ENCODE data around the gene KLK13.
A peak's percentile ranks its signal among the peaks of the same experiment; 100 is the strongest.

KLK13 gene, protein sequence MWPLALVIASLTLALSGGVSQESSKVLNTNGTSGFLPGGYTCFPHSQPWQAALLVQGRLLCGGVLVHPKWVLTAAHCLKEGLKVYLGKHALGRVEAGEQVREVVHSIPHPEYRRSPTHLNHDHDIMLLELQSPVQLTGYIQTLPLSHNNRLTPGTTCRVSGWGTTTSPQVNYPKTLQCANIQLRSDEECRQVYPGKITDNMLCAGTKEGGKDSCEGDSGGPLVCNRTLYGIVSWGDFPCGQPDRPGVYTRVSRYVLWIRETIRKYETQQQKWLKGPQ

DNA sequence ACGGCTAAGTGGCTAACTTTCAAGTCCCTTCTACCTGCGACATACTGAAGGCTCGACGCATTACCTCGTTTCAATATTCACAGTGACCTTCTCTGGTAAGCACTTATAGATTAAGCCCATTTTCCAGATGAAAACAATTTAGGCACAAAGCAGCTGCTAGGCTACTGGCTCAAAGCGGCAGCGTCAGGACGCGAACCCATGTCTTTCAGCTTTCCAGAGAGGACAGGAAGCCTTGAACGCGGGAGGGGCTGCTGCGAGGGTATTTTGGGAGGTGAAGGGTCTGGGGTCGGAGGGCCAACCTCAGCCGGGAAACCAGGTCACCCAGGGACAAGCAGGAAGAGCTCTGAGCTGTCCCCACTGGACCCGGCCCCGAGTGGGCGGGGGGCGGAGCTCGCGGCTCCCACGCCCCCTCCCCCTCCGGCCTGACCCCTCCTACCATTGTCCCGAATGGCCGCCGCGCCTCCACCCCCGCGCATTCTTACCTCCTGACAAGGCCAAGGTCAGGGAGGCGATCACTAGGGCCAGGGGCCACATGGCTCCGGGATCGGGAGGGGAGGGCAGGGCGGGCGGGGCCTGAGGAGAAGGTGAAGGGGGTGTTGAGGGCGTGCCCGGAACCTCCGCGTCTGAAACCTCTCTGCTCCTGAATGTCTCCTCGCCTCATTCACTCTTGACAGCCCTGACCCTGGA lies at the start of gene KLK13:
TSS of gene KLK13 (minus strand) at position 559 of the 687 bp plus-strand sequence. CDS start at position 534, 25 bp downstream.
- peak; percentile 20 for DNase-seq

DNA sequence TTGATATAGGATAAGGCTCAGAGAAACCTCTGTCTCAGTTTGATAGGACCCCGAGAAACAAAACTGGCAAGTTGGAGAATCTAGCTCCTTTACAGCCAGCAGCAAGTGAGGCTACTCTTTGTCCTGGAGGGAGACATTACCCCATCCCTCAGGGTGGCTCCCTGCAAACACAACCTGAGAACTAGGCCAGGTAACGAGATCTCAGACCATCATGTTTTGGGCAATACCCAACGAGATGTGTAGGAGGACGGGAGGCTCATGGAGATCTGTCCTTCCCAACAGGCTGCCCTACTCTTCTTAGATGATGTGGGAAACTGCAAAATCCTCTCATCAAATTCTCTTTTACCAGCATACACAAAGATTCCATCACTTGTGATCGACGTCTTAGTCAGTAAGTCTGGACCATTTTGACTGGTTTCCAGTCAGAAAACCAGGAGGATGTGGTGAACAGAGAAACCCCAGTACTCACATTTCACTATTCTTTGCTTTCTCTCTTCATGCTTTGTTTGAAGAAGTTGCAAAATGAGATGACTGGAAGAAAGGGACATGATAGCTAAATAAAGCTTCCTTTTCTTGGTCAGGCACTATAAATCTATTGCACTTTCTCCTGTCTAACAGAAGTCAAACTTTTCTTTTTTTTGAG lies 49.3 kb upstream of the KLK13 start:
- no peak for DNase-seq

DNA sequence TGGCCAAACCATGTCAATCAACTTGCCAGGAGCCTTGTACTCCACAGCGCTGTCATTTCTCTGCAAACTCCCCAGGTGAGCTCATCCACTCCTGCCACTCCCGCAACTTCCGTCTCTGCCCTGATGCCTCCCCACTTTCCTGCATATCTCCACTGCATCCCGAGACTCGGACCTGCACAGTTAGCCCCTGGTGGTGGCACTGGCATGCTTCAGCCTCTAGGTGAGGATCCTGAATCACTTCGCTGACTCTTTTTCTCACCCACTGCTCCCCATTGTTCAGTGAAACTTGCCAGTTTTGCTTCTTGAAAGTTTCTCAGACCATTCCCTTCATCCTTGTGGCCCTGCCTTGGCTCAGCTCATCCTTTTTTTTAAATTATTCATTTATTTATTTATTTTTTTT lies 46.7 kb upstream of the KLK13 start:
- DNase-seq = no peak

DNA sequence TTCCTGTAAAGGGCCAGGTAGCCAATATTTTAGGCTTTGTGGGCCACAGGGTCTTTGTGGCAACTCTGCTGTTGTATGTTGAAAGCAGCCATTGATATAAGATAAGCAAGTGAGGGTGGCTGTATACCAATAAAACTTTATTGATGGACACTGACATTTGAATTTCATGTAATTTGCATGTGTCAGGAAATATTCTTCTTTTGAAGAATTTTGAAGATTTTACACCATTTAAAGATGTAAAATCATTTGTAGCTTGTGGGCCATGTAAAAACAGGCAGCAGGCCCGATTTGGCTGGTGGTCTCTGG lies 45.7 kb upstream of the KLK13 start:
- DNase-seq = no peak

DNA sequence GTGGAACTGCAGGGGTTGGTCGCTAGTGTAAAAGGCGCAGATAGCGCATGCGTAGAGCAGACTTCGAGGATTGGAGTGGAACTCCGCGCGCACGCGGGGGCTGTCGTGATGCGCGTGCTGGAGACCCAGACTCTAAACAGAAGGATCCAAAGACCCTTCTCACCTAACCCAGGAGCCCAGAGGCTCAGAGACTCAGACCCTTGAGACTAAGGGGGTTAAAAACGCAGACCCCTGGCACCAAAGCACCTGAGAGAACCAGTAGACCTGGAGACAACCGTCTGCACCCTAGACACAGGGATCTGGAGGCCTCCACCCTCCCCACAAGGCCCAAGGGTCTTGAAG lies 43.9 kb upstream of the KLK13 start:
- no peak for DNase-seq

DNA sequence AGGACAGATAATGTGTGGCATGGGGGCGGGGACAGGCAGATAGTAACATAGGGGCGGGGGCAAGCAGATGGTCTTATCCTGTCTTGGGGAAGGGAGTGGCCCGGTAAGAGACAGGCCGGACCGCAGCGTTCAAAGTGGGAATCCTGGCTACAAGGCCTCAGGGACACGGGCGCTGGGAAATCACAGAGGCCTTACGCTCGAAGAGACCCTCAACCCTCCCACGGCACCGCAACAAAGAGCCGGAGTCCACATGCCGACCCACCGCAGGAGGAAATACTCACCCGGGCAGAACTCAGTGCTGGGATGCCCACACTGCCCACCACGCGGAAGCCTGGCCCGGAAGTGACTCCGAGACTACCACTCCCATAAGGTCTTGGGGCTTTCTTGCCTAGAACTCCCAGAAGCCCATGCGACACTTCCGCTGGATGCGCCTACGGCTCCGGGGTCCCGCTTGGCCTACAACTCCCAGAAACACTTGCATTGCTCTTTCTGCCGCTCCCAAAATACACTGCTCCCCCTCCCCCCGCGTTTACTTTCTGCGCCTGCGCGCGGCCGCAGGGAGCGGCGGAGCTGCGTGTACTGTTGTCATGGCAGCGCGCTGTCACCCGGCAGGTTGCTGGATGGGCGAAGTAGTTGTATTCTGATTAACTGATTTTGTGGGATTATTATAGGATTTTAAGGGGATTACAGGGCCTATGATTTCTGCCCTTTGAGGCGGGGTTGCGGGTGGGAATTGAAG lies 43.3 kb upstream of the KLK13 start, which contains the start of gene CTU1:
TSS of gene CTU1 (minus strand) at position 344 of the 739 bp plus-strand sequence. CDS start 3,840 bp downstream, outside the sequence.
- DNase-seq = peak; percentile 99

DNA sequence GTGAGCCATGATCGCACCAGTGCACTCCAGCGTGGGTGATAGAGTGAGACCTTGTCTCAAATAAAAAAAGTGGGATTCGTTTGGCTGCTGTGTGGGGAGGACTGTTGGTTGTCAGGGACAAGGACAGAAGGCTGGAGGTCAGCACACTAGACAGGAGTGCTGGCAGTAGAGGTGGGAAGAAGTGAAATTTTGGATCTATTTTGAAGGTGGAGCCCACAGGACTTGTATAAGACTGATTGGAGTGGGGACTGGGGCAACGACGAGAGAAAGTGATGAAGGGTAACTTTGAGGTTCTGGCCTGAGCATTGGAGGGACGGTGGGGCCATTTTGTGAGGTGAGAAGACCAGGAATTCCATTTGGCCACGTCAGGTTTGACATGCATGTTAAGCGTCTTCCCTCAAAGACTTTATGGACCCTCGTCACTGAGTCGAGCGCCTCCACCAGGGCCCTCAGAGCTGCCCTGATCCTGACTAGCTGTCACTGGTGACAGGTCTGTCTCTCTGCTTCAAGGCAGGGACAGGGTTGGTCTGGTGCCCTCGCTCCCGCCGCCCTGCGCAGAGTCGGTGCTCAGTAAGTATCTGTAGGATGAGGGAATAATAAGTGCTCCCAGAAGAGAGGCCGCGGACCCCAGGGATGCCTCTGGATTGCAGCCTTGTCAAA lies 42.6 kb upstream of the KLK13 start:
- no peak for DNase-seq

DNA sequence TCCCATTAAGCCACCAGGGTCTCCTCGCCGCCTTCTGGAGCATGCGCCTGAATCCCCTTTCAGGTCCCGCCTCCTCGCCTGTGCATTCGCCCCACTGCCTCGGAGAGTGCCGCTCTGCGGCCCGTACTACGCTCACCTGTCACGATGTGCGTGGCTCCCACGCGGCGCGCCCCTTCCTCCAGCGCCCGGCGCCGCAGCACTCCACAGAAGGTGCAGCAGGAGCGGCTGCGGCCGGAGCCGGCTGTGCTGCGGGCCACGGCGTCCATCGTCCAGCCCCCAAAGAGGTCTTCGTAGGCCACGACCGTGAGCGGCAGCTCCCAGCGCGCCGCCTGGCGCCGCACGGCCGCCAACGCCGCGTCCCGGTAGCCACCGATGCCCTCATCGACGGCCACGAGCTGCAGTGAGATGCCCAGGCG lies 39.0 kb upstream of the KLK13 start:
- no peak for DNase-seq

DNA sequence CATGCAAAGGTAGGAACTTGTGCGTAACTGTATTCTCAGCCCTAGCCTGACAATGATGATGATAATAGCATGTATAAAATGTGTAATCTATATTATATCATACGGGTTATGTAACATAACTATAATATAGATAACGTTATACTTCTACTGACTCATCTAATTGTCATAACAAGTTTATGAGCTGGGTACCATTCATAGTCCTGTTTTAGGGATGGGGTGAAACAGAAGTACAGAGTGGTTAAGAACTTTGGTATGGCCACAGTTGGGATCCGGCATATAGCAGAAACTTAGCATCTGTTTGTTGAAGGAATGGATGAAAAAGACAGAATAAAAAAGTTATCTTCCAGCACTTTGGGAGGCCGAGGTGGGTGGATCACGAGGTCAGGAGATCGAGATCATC lies 38.1 kb upstream of the KLK13 start:
- DNase-seq = no peak

DNA sequence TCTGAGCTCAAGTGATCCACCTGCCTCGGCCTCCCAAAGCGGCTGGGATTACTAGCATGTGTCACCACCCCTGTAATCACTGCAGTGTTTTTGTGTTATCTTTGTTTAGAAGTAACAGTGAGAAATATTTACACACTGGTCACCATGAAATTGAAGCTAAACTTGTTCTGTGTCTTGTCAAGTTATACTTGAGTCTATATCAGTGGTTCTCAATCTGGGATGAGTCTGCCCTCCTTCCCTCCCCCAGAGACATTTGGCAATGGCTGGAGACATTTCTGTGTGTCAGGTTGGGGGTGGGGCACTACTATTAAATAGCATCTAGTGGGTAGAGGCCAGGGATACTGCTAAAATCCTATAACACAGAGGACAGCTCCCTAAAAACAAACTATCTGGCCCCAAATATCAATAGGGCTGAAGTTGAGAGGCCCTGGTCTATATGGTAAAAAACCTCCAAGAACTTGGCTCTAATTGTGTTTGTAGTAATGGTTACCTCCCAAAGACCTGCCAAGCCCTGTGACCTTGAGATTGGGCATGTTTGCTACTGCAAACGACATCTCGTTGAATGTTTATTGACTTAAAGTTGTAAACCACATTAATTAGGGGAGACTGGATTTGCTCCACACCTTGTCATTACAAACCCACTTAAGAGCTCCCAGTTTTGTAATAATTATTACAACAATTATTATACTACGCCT lies 36.4 kb upstream of the KLK13 start:
- DNase-seq = no peak

DNA sequence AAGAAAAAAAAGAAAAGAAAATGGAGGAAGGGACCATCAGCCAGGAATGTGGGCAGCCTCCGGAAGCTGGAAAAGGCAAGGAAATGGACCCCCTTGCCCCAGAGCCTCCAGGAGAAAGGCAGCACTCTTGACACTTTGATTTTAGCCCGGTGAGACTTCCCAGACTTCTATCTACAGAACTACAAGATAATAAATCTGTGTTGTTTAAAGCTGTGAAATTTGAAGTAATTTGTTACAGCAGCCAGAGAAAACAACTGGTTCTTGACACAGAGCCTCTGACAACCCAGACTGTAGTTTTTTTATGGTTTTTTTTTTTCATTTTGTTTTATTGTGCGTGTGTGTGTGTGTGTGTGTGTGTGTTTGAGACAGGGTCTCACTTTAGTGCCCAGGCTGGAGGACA lies 35.7 kb upstream of the KLK13 start:
- no peak for DNase-seq

DNA sequence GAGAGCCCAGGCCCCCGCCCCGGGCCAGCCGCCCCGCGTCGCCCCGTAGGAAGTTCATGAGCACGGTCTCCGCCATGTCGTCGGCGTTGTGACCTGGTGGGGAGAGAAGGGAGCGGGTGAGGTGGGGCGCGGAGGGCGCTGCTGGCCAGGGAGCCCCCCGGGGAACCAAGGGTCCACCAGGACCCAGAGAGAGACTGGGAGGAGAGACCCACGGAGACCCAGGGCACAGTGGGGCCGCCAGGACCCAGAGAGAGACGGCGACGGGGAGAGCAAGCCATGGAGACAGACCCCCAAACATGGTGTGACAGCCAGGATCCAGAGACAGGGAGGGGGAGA lies 34.1 kb upstream of the KLK13 start:
- DNase-seq = no peak

DNA sequence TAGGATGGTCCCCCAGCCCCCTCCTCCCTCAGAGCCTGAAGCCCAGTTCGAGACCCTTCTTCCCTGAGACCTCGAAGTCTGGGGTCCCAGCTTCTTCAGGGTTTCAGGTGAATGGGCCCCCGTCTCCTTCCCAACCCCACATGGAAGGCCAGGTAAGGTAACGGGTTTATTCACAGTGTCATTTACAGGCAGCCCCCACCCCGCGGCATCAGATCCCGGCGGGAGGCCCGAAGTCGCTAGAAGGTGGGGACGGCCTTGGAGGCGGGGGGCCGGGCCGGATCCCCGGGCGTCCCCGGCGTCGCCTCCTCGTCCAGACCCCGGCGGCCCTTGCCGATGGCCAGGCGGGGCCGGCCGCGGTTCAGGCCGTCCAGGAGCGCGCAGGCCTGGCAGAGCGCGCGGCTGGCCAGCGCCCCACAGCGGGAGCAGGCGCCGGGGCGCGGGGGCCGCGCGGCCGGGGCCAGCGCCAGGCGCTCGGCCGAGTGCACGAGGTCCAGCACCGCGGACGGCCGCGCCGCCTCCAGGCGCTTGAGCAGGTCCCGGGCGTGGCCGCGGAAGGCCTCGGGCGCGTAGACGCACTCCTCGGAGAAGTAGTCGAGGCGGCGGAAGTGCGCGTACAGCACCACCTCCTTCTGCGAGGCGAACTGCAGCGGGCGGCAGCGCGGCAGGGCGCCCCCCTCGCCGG lies 33.6 kb upstream of the KLK13 start:
- no peak for DNase-seq

DNA sequence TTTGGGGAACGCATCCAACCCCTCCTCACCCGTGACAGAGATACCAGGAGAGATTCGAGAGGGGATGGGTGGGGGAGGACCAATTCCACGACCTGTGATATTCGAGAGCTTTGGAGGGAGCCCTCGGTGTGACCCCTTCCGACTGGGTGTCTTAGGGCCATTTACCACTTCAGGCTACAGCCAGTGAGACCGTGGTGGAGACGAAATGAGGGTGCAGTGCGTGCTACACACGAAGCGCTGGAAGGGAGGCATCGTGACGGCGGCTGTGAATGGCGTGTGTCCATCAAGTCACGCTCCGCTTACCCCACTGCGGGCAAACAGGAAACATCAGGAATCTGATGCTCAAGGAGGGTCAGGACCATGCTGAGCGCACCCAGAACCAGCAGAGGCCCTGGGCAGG lies 32.9 kb upstream of the KLK13 start:
- DNase-seq = no peak

DNA sequence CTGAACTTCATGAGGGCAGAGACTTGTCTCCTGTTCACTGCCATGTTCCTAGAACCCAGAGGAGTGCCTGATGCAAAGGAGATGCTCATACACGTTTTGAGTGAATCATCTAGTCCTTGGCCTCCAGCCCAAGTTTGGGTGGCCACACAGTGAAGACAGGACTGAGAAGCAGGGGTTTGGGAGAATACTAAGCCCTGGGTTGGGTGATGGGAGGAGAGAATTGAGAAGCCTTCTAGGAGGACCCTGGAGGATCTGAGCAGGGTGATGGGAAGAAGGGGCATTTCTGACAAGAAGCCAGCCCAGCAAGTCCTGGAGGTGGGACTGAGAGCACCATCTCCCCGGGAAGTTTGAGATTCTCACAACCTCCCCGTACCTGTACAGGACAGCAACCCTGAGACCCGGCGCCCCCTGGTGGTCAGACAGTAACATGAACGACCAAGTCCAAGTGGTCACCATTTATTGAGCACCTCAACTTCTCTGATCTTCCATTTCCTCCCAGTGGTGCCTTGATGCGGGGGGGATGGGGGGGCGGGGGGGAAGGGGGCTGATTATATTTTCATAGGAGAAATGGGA lies 32.4 kb upstream of the KLK13 start:
- DNase-seq = peak; percentile 28

DNA sequence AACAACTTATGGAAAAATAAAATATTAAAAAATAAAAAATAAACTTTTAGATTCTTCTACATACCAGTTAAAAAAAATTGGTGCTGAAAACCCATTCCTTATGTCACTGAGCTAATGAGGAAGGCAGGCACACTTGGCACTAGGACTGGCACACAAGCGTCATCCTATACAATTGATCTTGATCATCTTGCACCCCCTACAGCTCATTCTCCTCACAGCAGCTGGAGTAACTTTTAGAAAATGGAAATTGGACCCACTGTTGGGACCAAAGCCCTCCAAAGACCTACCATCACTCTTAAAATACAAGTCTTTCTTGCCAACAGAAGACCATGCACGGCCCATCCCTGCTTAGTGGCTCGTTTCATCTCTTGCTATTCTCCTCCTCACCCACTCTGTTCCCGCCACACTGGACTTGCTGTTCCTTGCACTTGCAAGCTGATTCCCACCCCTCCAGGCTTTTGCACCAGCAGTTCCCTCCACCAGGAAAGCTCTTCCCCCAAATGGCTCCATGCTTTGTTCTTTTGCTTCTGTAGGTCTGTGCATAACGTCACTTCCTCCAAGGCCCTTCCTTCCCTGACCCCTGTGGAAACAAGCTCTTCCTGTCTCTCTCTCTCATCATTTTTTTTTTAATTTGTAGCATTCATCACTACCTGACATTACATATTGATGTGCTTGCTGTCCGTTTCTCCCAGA lies 31.7 kb upstream of the KLK13 start:
- no peak for DNase-seq

DNA sequence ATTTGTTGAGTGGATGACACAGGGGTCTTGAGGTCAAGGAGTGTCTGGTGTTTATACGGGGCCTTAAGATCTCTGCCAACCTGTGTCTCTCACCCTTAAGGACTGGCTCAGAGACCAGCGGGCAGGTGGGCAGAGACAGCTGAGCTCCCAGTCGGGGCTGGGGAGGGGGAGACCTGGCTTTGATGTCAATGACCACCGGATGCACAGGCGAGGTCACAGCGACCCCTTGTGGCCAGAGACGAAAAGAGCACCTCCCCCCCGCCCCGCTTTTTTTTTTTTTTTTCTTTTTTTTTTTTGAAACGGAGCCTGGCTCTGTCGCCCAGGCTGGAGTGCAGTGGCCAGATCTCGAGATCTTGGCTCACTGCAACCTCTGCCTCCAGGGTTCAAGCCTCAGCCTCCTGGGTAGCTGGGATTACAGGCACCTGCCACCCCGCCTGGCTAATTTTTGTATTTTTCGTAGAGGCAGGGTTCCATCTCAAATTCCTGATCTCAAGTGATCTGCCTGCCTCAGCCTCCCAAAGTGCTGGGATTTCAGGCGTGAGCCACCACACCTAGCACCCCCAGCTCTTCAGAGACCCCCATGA lies 29.9 kb upstream of the KLK13 start:
- no peak for DNase-seq

DNA sequence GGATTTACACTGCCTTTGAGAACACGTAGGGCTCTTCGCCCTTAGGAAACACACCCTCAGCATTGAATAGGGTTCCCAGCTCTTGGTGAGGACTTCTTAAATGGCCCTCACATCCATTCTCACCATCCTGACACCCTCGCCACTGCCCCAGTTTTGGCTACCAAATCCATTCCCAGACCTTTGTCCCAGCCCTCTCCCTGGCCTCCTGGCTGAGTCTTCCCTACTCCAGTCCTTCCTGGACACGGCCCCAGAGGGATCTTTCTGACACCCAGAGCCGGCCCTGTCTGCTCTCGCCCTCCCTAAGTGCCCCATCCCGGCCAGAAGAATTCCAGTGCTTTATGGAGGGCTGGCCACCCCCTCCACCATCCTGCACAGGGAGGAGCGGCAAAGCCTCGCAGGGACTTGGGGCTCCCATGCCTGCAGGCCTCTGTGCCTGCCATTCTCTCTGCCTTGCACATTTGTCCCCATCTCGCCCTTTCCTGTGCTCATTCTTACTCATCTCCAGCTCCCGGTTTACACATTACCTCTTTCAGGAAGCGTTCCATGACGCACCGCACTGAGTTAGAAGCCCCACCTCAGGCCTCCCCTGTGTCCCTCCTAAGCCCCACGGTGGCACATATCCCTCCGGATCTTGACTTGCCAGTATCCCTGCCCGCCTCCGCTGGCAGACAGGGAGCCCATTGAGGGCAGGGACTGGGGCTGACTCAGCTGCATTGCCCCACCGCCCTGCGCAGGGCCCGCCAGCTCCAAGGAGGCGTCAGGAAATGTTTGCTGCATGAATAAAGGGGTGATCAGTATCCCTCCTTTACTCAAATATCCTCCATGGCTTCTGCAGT lies 28.8 kb upstream of the KLK13 start:
- no peak for DNase-seq

DNA sequence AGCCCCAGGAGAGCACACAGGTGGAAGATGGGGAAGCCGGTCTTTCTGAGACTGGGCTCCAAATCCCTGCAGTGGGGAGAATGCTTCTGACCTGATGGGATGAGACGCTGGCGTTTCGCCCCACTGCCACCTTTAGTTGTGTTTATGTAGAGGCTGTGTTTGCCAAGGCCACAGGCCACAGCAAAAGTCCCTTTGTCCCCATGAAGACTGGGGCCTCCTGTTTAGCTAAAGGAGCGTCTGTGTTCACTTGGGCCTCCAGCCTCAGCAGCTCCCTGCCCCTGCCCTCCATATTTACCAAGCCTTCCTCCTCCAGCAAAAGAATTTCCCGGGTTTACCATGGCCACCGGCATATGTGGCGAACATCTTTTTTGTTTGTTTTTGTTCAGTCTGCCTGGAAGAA lies 28.2 kb upstream of the KLK13 start:
- DNase-seq = no peak
